ENCODE measurements around the gene PTPRG.
A peak's percentile ranks its signal among the peaks of the same experiment; 100 is the strongest.

PTPRG gene

DNA sequence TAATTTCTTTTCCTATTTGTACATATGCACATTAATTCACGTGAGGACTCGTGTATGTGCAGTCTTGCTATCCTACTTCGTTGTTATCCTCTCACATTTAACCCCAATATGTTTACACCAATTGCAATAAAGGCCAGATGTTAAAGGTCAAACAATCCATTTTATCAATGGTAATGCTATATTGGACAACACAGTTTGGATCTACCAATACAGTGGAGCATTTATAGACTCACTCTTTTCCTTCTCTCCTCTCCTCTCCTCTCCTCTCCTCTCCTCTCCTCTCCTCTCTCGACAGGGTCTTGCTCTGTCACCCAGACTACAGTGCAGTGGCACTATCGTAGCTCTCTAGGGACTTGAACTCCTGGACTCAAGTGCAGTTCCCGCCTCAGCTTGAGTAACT, 324.0 kb downstream of the PTPRG start:
- Mint-ChIP-seq H3K4me3 (no peak overlapping the region), H3K9me3 (peaks cover 0 to 4% of the 10 kb centered on the region in 2 donors), H3K27ac (no peak overlapping the region), H3K4me1 (ENCODE audit: low read depth in 2 of 2) (no peaks in the 10 kb centered on the region), H3K27me3 (no peaks in the 10 kb centered on the region), H3K36me3 (ENCODE audit: insufficient read depth) (no peaks in the 10 kb centered on the region)
- no peak for ATAC-seq (replicated peaks)
- DNase-seq, result no peak

DNA sequence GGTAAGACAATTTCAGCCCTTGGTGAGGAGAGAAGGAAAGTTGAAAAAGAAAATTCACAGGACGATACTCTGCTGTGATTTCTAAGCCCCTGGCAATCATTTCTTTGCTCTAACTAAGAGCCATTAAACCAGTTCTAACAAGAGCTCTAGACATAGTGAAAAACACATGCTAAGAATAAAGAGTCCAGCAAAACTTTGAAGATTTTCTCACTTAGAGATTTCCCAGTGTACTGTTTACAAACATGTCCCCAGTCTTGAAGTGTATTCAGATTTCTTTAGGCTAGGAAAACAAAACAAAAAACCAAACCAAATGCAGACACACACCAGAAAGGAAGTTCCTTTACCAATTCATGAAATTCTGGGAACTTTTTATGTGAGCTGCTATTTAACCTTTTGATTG, 325.8 kb downstream of the PTPRG start:
- H3K4me1 Mint-ChIP-seq (ENCODE audit: low read depth in 2 of 2), result no peaks in the 10 kb centered on the region
- peaks cover 0 to 4% of the 10 kb centered on the region in 2 donors for H3K9me3 Mint-ChIP-seq
- no peak for ATAC-seq (replicated peaks)
- no peak overlapping the region for H3K4me3 Mint-ChIP-seq
- no peak for DNase-seq
- H3K36me3 Mint-ChIP-seq (ENCODE audit: insufficient read depth), result no peaks in the 10 kb centered on the region
- H3K27ac Mint-ChIP-seq, result no peak overlapping the region
- H3K27me3 Mint-ChIP-seq, result no peaks in the 10 kb centered on the region

DNA sequence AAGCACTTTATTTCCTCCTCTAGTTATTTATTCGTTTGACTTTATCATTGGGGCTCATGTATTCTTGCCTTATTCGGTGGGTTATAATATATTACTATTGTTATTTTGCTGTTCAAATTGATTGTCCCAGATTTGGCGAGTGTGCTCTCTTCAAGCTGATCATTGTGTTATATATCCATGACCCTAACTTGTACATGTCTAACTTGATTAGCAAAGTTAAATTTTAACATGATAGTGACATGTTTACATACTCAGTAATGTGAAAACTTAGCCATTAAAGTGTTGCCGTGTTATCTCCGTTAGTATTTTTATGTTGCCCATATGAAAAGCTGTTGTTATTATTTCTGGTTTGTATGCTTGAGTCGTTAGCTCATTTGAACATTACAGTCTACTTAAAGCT, 327.9 kb downstream of the PTPRG start:
- no peak for ATAC-seq (replicated peaks)
- Mint-ChIP-seq H3K27me3 (no peaks in the 10 kb centered on the region), H3K4me1 (ENCODE audit: low read depth in 2 of 2) (no peaks in the 10 kb centered on the region), H3K27ac (no peak overlapping the region), H3K36me3 (ENCODE audit: insufficient read depth) (no peaks in the 10 kb centered on the region), H3K4me3 (no peak overlapping the region), H3K9me3 (peaks cover 0 to 5% of the 10 kb centered on the region in 2 donors)
- no peak for DNase-seq

DNA sequence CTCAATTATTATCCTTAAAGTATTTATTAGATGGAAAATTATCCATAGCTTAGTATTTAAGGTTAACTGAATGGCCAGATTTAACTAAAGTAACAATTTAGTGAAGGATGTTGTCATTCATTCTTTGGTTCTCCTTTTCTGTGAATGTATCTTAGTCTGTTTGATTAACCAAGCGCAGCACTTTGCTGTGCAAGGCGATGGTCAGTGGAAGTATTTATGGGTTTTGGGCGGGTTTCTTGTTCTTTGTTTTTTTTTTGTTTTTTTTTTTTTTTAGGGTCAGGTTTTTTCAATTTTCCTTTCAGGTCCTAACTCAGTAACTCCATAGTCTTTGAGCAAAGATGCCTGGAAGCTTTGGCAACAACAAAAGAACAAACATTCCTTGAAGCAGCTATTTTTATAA, 328.8 kb downstream of the PTPRG start:
- no peak for ATAC-seq (replicated peaks)
- Mint-ChIP-seq H3K36me3 (ENCODE audit: insufficient read depth) (no peaks in the 10 kb centered on the region), H3K27ac (no peak overlapping the region), H3K9me3 (peaks cover 0 to 5% of the 10 kb centered on the region in 2 donors), H3K27me3 (no peaks in the 10 kb centered on the region), H3K4me1 (ENCODE audit: low read depth in 2 of 2) (peaks cover 0 to 2% of the 10 kb centered on the region in 2 donors), H3K4me3 (no peak overlapping the region)
- DNase-seq, result no peak

DNA sequence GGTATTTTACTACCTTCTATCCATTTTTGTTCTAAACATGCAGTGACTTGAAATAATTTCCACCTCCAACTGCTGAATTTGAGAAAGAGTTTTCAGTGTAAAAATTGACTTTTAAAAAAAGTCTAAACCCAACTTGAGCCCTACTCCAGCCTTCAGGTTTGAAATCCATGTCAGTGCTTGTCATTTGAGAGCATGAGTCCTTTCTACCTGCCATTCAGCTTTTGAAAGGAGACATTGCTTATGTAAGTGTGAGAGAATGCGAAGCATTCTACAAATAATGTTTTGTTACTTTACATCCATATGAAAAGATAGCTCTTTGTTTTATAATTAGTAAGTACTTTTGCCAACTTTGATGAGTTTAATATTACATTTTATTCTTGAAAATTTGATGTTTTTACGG, 329.2 kb downstream of the PTPRG start:
- no peak for ATAC-seq (replicated peaks)
- no peak overlapping the region for H3K27ac Mint-ChIP-seq
- no peak overlapping the region for H3K4me3 Mint-ChIP-seq
- H3K4me1 Mint-ChIP-seq (ENCODE audit: low read depth in 2 of 2), result peaks cover 0 to 2% of the 10 kb centered on the region in 2 donors
- H3K36me3 Mint-ChIP-seq (ENCODE audit: insufficient read depth), result no peaks in the 10 kb centered on the region
- peaks cover 0 to 5% of the 10 kb centered on the region in 2 donors for H3K9me3 Mint-ChIP-seq
- no peaks in the 10 kb centered on the region for H3K27me3 Mint-ChIP-seq
- no peak for DNase-seq

DNA sequence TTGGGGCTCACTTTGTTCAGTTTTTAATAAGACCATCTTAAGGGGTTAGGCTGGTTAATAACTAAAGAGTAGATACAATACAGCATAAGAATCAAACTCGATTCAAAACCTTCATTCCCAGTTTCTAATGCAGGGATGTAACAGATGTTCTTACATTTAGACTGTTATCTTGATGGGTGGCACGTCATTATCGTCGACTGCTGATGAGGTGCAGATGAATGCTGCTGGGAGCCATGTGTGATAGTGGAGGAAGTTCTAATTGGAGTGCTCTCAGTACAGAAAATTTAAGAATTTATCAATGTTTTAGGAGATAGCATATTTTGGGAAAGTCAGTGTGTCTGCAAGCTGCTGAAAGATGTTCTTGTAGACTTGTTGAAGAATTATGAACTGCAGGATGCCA, 331.5 kb downstream of the PTPRG start:
- Mint-ChIP-seq H3K36me3 (ENCODE audit: insufficient read depth) (no peaks in the 10 kb centered on the region), H3K4me3 (no peak overlapping the region), H3K27me3 (no peaks in the 10 kb centered on the region), H3K4me1 (ENCODE audit: low read depth in 2 of 2) (peaks cover 0 to 2% of the 10 kb centered on the region in 2 donors), H3K27ac (no peak overlapping the region), H3K9me3 (peaks cover under 1 to 2% of the 10 kb centered on the region in 2 donors)
- no peak for DNase-seq
- no peak for ATAC-seq (replicated peaks)

DNA sequence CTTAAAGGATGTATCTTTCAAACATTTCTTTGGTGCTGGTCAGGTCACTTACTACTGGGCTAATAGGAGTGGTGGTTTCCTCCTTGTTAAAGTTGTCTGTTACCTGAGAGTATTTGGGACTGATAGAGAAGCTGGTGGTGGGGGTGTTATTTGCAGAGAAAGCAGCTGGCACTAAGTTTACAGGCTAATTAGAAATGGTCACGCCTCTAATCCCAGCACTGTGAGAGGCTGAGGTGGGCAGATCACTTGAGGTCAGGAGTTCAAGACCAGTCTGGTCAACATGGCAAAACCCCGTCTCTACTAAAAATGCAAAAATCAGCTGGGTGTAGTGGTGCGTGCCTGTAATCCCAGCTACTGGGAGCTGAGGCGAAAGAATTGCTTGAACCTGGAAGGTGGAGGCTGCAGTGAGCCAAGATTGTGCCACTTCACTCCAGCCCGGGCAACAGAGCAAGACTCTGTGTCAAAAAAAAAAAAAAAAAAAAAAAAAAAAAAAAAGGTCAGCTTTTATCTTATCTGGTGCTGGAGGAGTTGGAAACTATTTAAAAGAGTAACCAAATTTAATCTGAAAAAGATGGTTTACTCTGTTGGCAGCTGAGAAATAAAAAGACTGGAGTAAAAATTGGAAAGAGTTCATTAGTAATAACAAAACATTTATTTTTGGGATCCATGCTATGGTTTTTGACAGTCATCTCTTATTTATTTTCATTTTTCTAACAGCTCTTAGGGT, 332.6 kb downstream of the PTPRG start:
- DNase-seq (no peak), ATAC-seq (replicated peaks) (no peak)
- no peaks in the 10 kb centered on the region for H3K36me3 Mint-ChIP-seq (ENCODE audit: insufficient read depth)
- H3K9me3 Mint-ChIP-seq, result peaks cover 2 to 6% of the 10 kb centered on the region in 2 donors
- H3K4me1 Mint-ChIP-seq (ENCODE audit: low read depth in 2 of 2), result peaks cover 0 to 2% of the 10 kb centered on the region in 2 donors
- no peaks in the 10 kb centered on the region for H3K27me3 Mint-ChIP-seq
- no peak overlapping the region for H3K27ac Mint-ChIP-seq
- H3K4me3 Mint-ChIP-seq, result no peak overlapping the region

DNA sequence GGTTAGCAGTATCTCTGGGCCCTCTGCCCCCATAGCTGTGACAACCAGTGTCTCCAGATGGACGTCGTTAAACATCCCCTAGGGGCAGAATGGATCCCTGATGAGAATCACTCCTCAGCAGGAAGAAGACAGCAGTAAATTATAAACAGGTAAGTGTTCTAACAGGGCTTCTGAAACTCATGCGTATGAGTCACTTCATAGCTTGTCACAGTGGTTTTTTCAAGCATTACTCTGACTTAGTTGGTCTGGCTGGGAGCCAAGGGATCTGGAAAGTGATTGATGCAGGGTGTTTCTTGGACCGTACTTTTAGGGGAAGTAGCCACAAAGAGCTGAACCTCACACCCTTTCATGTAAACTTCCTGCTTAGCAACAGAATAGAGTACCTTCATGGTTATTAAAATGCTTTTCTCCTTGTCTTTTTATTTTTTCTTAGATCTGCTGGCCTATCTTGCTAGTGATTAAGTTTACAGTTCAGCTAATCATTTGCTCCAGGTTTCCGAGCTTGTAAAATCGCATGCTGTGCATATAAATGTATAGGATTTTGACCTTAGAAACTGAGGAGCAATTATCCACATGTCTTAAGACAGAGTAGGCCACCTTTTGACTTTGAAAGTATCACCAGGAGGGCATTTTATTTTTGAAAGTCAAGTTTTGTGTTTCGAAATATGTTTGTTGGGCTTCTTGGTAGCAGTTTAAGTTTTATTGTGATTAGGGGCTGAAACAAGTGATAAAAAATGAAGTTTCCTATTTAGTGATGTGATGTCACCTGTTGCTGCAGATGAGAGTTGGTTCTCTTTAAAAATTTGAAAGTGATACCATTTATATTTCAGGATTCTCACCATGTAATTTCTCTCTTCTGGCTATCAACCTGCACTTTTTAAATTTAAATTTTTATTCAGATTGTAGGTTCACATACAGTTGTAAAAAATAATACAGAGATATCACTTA, 333.9 kb downstream of the PTPRG start:
- Mint-ChIP-seq H3K27me3 (no peaks in the 10 kb centered on the region), H3K4me3 (no peak overlapping the region), H3K36me3 (ENCODE audit: insufficient read depth) (no peaks in the 10 kb centered on the region), H3K4me1 (ENCODE audit: low read depth in 2 of 2) (peaks cover 0 to 2% of the 10 kb centered on the region in 2 donors), H3K27ac (peak overlapping the region in 1 of 2 donors; percentile 62), H3K9me3 (peaks cover 2 to 6% of the 10 kb centered on the region in 2 donors)
- DNase-seq, result peak in 2 of 3 experiments; percentile 27 to 32
- peak; percentile 84 for ATAC-seq (replicated peaks)

DNA sequence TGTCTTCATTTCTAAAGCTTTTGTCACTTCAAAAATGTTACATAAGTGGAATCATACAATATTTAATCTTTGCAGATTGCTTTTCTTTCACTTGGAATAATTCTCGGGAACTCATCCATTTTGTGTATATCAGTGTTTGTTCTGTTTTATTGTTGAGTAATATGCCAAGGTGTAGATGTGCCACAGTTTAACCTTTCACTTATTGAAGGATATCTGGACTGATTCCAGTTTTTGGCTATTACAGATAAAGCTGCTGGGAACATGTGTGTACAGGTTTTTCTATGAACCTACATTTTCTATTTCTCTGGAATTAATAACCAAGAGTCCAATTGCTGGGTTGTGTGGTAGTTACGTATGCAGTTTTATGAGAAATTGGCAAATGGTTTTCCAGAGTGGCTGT, 334.9 kb downstream of the PTPRG start:
- Mint-ChIP-seq H3K9me3 (peaks cover 2 to 6% of the 10 kb centered on the region in 2 donors), H3K4me1 (ENCODE audit: low read depth in 2 of 2) (peaks cover 0 to 2% of the 10 kb centered on the region in 2 donors), H3K36me3 (ENCODE audit: insufficient read depth) (no peaks in the 10 kb centered on the region), H3K4me3 (no peak overlapping the region), H3K27ac (no peak overlapping the region), H3K27me3 (no peaks in the 10 kb centered on the region)
- DNase-seq (no peak), ATAC-seq (replicated peaks) (no peak)

DNA sequence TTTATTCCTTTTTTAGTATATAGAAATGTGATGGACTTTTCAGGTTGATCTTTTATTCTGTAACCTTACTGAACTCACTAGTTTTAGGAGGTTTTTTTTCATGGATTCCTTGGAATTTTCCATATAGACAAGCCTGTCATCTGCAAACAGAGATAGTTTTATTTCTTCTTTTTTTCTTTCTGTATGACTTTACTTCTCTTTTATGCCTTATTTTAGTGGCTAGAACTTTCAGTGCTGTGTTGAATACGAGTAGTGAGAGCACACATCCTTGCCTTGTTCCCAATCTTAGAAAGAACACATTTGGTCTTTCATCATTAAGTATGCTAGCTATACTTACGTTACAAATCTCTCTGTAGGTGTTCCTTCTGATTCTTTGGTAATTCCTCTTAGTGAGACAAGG, 336.5 kb downstream of the PTPRG start:
- no peak for DNase-seq
- H3K36me3 Mint-ChIP-seq (ENCODE audit: insufficient read depth), result no peaks in the 10 kb centered on the region
- H3K4me1 Mint-ChIP-seq (ENCODE audit: low read depth in 2 of 2), result peaks cover 0 to 2% of the 10 kb centered on the region in 2 donors
- no peak for ATAC-seq (replicated peaks)
- no peak overlapping the region for H3K4me3 Mint-ChIP-seq
- no peaks in the 10 kb centered on the region for H3K27me3 Mint-ChIP-seq
- no peak overlapping the region for H3K27ac Mint-ChIP-seq
- H3K9me3 Mint-ChIP-seq, result peaks cover 2 to 6% of the 10 kb centered on the region in 2 donors

DNA sequence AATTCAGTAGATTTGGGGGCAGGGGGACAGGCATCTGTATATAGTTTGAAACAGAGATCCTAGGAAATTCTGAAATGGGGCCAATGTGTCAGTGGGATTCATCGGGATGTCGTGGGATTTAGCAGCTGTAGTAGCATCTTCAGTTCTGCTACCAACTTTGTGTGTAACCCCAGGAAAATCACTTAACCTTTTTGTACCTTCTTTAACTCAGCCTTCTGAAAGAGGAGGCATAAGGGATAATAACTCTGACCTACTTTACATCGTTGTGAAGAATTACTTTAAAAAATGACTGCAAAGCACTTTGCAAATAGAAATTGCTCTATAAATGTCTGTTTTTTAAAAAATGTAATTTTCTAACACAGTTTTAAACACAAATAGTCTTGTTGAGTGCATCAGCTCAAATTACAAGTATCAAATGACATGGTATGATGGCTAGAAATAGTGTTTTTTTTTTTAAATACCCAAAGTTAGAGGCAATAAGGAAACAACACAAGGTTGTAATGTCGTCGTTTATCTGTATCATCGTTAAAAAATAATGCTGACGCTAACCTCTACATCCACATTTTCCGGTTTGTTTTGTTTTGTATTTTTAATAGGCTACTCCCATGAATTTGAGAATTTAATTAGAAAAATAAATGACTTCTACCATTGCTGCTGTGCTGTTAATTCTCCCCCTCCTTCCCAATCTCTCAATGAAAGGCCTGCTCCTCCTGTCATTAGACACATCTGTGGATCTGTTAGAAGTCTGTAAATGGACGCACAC, 338.5 kb downstream of the PTPRG start:
- Mint-ChIP-seq H3K4me3 (no peak overlapping the region), H3K36me3 (ENCODE audit: insufficient read depth) (no peaks in the 10 kb centered on the region), H3K27ac (no peak overlapping the region), H3K4me1 (ENCODE audit: low read depth in 2 of 2) (peaks cover 0 to under 1% of the 10 kb centered on the region in 2 donors), H3K9me3 (peaks cover 0 to 6% of the 10 kb centered on the region in 2 donors), H3K27me3 (no peaks in the 10 kb centered on the region)
- DNase-seq, result no peak
- ATAC-seq (replicated peaks), result no peak

DNA sequence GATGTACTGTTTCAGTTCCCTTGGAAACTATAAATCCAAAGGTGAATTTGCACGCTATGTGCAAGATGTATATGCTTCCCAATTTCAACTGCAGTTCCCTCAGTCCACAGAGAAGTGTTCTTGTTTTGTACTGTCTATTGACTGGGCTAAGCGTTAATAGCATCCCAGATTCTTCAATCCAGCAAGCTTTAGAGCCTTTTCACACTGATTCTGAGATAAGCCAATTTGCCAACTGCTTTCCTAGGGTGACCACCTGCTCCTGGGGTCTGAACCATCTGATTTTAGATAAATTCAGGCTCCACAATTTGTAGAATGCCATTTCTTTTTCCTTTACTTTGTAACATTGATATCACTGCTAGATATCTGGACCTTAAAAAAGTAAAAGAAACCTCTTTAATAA, 340.1 kb downstream of the PTPRG start:
- DNase-seq (no peak), ATAC-seq (replicated peaks) (no peak)
- Mint-ChIP-seq H3K27ac (no peak overlapping the region), H3K4me3 (no peak overlapping the region), H3K27me3 (no peaks in the 10 kb centered on the region), H3K36me3 (ENCODE audit: insufficient read depth) (no peaks in the 10 kb centered on the region), H3K9me3 (peaks cover 0 to 6% of the 10 kb centered on the region in 2 donors), H3K4me1 (ENCODE audit: low read depth in 2 of 2) (no peaks in the 10 kb centered on the region)

DNA sequence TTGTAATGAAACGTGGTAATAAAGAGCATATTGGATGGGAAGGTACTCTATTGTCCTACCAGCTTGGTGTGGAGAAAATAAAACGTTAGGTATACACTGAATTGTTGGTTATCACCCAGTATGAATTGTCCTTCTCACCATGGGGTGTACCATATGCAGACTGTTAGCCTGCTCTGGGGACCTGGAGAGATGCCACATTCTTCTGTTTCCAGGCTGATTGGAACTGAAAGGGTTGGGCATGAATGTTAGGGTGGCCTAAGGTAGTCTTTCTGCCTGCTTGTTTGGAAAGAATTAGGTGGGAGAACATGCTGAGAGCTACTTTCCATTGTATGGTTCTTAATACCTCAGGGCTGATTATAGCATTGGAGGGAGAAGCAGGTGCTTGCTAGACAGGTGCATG, 340.6 kb downstream of the PTPRG start:
- no peak for DNase-seq
- H3K4me1 Mint-ChIP-seq (ENCODE audit: low read depth in 2 of 2), result no peaks in the 10 kb centered on the region
- H3K4me3 Mint-ChIP-seq, result no peak overlapping the region
- no peak overlapping the region for H3K27ac Mint-ChIP-seq
- no peaks in the 10 kb centered on the region for H3K36me3 Mint-ChIP-seq (ENCODE audit: insufficient read depth)
- H3K9me3 Mint-ChIP-seq, result peaks cover 0 to 6% of the 10 kb centered on the region in 2 donors
- ATAC-seq (replicated peaks), result no peak
- H3K27me3 Mint-ChIP-seq, result no peaks in the 10 kb centered on the region

Measured in effector memory CD8-positive, alpha-beta T cell (primary cell).